NCI-H187 treated with DMSO at 0.1 percent for 48 hours (cell line): ENCODE results near the gene GALE.
"Not testable (repeated sequence)": the region's sequence is repeated elsewhere in the genome, so short reads cannot be mapped to it uniquely, and the experiment has no call there.

Source experiments
- DNase-seq: peaks from one replicate; lab custom pipeline; 2025; lab: John Stamatoyannopoulos, UW

GALE gene

DNA sequence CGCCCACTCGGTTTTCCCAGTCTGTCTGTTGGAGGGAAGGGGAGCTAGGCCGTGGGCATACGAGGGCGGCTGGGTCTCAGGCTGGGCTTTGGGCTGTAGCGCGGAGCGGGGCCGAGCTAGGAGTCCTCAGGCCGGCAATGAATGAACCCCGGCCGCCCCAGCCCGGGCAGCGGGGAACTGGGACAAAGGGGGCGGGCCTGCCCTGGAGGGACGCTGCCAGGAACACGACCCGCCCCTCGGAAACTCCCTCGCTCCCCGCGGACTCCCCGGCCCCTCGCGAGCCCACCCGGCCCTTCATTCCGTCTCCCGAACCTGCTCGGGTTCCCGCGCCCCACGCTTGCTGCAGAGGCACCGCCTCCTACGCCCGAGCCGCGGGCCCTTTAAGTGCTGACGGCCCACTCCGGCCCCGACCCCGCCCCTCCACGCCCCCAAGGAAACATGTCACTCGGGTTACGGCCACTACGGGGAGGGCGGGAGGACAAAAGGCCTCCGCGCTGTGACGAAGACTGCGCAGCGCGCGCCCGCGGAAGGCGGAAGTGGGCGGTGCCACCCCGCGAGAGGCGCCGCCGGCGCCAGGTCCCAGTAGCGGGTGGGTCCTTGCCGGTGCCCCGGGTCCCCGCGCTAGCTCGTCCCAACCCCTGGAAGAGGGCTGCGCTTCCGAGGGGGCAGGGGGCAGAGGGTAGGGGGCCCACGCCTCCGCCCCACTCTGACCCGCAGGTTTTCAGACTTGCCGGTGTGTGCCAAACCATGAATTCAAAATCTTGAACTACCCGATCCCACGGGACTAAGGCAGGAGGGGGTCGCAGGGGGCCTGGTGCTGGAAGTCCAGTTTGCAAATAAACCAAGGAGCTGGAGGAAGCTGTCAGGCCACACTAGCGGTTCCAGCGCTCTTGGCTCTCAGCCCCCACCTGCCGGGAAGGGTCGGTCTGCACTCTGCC lies at the start of gene GALE:
Gene GALE (minus strand): TSS at position 355 of the 938 bp plus-strand sequence. CDS start 1,747 bp downstream, outside the sequence.
- DNase-seq: peak; percentile 47

DNA sequence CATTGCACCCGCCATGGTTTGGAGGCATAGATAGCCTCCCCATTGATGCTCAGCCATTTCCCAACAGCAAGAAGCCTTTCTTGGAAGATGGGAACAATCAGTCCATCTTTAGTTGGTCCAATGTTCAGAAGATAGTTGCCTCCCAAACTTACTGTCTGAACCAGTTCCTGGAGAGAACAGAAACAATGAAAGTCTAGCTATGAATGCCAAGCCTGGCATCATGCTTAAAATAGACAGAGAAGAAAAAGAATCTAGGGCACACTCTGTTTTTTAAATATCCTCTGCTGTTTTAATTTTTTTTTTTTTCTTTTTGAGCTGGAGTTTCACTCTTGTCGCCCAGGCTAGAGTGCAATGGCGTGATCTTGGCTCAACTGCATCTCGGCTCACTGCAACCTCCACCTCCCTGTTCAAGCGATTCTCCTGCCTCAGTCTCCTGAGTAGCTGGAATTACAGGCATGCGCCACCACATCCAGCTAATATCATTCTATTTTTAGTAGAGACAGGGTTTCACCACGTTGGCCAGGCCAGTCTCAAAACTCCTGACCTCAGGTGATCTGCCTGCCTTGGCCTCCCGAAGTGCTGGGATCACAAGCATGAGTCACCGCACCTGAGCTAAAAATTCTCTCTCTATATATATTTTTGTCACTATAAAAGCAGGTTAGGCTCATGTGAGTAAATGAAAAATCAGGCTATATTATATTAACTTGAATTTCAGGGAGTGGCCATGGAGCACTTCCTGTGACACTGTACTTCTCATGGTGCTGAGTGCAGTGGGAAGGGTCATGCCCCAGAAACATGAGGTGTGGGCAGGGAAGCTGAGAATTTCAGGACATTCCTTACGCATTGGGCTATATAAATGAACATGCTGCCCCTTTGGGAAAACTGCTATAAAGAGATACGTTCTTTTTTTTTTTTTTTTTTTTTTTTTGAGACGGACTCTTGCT lies 48.4 kb upstream of the GALE start:
- no peak for DNase-seq

DNA sequence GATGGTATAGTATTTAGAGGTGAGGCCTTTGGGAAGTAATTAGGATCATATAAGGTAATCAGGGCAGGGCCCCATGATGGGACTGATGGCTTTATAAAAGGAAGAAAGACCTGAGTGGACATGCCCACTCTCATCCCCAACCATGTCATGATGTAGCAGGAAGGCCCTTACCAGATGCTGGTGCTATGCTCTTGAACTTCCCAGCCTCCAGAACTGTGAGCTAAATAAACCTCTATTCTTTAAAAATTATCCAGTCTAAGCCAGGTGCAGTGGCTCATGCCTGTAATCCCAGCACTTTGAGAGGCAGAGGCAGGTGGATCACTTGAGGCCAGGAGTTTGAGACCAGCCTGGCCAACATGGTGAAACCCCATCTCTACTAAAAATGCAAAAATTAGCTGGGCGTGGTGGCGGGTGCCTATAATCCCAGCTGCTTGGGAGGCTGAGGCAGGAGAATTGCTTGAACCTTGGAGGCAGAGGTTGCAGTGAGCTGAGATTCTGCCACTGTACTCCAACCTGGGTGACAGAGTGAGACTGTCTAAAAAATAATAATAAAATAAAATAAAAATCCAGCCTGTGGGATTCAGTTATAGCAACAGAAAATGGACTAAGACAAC lies 47.0 kb upstream of the GALE start:
- DNase-seq: not testable (repeated sequence)

DNA sequence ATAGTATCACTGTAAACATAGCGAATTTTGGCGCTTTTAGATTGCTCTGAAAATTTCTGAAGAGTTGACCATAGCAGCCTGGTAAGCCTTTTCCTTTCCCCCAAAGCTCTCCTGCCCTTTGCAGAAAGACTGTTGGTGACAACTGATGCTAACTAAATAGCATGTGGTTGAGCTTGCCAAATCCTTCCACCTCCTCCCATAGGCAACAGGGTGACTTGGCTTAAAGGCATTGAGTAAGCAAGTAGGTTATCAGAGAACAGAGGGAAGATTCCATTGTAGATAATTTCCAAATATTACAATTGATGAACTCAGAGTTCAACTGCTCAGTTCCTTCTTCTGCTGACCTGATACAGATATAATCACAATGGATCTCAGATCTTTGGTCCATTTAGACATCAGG lies 44.6 kb upstream of the GALE start:
- DNase-seq: no peak

DNA sequence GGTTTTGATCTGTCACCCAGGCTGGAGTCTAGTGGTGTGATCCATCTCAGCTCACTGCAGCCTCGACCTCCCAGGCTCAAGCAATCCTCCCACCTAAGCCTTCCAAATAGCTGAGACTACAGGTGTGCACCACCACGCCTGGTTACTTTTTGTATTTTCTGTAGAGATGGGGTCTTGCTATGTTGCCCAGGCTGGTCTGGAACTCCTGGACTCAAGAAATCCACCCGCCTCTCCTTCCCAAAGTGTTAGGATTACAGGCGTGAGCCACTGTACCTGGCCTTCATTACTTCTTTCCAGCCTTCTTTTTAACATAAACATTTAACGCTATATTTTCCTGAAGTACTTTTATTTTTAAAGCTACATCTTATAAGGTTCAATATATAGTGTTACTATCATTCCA lies 43.1 kb upstream of the GALE start:
- DNase-seq: no peak

DNA sequence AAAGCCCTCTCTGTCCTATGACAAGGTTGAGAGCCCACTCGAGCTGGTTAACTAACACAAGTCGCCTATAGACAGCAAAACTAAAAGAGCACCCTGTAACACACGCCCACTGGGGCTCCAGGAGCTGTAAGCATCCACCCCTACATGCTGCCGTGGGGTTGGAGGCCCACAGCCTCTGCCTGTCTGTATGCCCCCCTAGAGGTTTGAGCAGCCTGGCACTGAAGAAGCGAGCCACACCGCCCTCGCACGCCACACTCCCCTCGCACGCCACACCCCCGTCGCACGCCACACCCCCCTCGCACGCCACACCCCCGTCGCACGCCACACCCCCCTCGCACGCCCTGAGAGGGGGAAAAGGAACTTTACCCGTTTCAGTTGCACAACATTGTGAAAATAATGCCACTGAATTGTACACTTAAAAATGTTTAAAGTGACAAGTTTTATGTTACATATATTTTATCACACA lies 37.9 kb upstream of the GALE start:
- DNase-seq: no peak

DNA sequence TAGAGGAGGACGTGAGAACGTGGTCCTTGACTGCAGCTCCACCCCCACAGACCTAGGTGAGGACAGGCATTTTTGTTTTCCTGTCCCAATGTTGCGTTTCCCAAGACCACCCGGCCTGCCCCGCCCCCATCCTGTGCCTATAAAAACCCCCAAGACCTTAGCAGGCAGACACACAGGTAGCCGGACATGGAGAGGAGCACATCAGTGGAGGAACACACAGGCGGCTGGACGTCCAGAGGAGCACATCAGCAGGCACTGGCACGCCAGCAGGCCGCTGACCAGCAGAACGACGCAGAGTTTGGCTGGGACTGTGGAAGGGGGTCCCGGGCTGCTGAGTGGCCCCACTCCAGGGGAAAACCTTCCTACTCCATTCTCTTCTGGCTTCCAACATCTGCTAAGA lies 37.4 kb upstream of the GALE start:
- DNase-seq: no peak

DNA sequence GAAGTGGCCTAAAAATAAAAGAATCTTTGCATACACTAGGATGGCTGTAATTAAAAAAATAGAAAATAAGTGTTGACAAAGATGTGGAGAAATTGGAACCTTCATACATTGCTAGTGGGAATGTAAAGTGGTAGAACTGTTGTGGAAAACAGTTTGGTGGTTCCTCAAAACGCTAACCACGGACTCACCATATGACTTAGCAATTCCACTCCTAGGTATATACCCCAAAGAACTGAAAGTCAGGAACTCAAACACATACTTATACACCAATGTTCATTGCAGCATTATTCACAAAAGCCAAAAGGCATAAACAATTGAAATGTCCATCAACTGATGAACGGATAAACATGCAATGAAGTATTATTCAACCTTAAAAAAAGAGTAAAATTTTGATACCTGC lies 35.5 kb upstream of the GALE start:
- no peak for DNase-seq

DNA sequence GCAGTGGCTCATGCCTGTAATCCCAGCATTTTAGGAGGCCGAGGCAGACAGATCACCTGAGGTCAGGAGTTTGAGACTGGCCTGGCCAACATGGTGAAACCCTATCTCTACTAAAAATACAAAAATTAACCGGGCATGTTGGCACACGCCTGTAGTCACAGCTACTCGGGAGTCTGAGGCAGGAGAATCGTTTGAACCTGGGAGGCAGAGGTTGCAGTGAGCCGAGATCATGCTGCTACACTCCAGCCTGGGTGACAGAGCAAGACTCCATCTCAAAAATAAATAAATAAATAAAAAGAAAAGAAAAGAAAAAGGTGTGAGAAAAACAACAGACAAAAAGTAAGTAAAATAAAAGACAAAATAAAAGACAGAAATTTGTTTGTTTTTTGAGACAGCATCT lies 33.6 kb upstream of the GALE start:
- DNase-seq: not testable (repeated sequence)

DNA sequence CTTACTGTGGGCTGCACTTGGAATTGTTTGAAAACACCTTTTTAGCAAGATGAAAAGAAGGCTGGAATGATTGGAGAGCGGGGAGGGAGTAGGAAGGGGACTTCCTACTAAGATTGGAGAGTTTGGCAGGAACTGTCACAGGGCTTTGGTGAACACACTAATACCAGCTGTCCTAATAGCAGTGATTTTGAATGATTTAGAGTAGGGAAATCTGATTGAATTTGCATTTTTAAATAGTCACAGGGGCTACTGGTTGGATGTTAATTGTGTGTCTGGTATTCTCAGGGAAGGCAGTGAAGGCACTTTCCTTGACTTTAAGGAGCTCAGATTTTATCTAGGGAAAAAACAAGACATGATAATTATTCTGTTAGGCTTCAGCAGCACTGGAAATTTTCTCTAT lies 27.2 kb upstream of the GALE start:
- no peak for DNase-seq

DNA sequence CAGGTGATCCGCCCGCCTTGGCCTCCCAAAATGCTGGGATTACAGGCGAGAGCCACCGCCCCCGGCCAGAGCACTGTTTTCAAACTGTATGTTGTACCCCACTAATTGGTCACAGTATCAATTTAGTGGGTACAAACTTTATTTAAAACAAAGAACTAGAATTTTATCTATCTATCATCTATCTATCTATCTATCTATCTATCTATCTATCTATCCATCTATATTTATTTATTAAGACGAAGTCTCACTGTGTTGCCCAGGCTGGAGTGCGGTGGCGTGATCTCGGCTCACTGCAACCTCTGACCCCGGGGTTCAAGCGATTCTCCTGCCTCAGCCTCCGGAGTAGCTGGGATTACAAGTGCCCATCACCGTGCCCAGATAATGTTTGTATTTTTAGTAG lies 26.0 kb upstream of the GALE start:
- DNase-seq: not testable (repeated sequence)

DNA sequence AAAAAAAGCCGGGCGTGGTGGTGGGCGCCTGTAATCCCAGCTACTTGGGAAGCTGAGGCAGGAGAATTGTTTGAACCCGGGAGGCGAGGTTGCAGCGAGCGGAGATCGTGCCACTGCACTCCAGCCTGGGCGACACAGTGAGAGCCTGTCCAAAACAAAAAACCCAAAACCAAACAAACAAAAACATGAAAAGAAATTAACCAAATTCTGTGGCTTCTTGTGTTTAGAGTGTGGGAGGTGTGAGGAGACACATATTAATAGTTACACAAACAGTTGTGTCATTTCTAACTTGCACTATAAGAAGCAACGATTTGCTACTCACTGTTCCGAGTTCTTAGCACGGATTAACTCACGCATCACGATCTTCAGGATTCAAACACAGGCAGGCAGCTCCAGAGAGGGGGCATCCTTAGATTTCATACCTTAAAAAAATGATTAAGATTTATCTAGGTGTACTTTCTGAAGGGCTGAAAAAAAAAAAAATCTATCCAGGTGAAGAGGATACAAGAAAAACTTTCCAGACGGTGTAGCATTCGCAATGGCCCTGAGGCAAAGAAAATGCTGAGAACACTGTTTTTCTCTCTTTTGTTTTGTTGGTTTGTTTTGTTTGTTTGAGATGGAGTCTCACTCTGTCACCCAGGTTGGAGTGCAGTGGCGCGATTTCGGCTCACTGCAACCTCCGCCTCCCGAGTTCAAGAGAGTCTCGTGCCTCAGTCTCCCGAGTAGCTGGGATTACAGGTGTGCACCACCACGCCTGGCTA lies 25.4 kb upstream of the GALE start:
- DNase-seq: no peak

DNA sequence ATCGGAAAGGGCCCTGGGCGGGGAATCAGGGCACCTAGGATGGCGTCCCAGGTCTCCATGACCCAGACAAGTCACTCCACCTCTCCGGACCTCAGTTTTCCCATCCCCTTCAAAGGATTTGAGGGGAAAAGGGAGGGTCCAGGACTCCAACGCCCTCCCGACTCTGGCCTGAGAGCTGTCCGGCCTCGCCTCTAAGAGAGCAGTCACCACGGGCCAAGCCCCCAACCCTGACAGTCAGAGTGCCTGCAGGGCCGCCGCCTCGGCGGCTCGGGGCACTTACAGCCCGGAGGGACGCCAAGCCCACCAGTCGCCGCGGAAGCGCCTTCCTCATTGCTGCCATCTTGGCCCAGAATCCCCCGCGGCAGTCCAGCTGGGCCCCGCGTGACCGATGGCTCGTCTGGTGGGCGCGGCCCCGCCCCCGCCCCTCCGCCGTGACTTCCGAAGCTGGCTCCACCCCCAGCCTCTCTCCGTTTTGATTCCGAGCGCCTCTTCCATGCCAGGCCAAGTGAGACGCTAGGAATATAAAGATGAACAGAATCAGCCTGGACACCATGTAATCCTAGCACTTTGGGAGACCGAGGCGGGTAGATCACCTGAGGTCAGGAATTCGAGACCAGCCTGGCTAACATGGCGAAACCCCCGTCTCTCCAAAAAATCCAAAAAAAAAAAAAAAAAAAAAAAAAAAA lies 24.7 kb upstream of the GALE start, which contains the start of gene HMGCL:
Gene HMGCL (minus strand): TSS at position 354 of the 686 bp plus-strand sequence. CDS start 14 bp downstream, at position 340.
- DNase-seq: peak; percentile 61

DNA sequence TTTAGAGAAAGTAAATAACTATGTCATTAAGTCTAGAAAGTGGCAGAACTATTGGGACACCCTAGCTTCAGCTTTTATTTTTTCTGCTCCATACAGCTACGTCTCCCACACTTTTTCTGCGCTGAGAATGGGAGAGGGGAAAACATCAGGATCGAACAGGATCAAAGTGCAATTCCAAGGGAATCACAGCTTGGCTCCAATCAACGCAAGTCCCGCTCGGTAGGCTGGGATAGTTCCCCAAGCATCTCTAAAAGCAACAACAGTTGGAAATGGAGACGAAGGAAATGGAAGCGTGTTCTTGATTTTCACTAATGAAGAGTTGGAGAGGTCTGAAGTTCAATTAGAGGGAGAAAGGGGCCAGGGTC lies 24.1 kb upstream of the GALE start:
- DNase-seq: no peak

DNA sequence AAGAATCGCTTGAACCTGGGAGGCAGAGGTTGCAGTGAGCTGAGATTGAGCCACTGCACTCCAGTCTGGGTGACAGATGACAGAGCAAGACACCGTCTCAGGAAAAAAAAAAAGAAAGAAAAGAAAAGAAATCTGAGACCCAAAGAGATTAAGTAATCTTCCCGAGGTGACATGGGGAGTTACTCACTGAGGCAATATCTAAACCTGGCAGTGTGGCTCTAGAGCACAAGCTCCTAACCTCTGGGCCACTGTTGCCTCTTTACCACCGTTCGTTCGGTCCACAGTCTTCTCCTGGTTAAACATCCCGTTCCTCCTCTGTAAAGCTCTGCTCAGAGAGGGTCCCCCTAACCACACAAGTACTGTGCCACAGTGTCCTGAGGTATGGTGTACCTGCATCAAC lies 23.2 kb upstream of the GALE start:
- no peak for DNase-seq

DNA sequence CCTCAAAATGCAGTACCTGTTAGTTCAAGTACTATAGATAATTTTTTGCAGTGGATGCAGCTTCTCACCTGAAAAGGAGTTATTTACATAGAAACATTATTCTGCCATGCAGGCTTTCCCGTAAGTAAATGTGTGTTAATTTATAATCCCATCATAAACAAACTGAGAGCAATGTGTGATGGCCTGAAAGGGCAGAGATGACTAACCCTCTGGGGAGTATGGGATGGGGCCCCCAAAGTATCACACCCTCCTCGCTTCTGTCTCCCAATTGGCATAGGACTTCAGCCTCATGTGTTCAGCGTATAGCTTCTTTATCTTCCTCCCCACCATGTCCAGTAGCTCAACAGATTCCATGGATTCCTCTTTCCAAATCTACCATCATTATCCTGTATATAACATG lies 17.1 kb upstream of the GALE start:
- DNase-seq: no peak

DNA sequence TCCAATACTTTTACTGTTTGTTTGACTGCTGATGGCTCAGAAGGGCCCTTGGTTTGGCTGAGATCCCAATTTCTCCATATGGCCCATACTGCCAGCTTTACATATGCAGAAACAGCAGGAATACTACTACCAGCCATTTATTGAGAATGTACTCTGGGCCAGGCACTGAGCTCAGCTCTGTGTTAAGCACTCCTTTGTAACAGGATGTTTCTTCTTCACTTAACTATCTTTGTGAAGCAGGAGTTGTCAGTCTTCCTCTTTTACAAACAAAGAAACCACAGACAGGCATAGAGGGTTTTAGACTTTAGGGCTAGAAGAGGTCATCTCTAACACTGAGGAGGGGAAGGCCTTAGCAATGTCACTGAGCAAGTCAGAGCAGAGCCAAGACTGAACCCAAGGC lies 16.4 kb upstream of the GALE start:
- DNase-seq: no peak

DNA sequence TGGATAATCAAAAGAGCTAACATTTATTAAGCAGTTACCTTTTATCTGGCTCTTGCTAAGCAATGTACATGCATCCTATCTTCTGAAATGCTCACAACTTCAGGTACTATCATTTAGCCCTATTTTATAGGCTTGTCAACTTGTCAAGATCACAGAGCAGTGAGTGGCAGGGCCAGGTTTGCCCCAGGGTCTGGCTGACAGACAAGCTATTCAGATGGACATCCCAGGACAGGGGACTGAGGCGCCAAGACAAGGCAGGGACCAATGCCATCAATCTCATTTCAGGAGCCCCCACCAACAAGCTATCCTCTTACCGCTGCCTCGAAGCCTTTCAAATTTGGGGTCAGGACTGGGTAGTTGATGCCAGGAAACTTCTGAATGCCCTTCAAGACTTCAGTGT lies 15.8 kb upstream of the GALE start:
- DNase-seq: no peak

DNA sequence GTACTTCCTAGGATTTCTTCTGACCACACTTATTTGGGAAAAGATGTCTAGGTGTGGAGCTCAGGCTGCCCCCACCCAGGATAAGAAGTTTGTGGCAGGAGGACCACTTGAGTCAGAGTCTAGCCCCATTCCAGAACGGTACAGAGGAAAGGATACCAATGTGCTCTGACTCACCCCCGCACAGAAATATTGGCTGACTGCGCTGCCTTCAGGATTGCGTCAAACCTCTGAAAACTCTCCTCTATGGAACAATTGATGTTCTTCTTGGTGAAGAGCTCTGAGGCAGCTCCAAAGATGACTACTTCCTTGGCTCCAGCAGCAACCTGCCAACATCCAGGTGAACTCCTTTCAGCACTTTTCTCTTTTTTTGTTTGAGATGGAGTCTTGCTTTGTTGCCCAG lies 13.5 kb upstream of the GALE start:
- no peak for DNase-seq

DNA sequence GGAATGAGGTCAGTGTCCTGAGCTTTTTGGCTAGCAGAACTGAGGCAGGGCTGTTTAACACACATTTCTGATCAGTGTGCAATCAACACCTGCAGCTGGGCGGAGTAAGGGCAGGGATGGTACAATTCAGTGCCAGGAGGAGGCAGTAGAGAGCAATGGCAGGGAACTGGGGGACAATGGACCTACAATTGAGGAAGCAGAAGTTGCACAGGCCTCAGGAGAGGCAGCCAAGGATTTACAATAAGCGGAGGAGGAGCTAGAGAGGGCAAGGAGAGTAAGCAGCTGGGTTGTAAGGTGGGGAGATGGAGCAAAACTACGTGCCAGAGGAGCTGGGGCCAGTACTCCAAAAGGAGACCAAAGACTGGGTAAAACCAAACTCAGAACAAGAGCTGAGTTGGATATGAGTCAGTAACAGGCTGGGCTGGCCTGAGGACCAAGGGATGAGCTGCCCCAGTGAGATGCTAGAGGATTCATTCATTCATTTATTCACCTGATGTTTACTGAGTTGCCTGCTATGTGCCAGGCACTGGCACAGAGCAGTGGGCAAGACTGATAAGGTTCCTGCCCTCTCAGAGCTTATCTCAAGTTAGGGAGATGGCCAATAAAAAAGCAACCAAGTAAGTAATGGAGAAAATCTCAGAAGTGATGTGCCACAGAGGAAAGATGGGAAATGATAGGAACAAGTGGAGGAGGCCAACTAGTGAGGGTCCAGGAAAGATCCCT lies 10.4 kb upstream of the GALE start:
- DNase-seq: no peak
